AG09309 (cell line): Measurements from ENCODE around the gene KCNAB3.
A peak's percentile ranks its signal among the peaks of the same experiment; 100 is the strongest.

ENCODE experiments used
- DNase-seq: peaks from one replicate; pipeline ENCODE4 v3.0.0-alpha.2; 2010; ENCODE audit warnings: low read depth
- H3K4me3 ChIP-seq: 2 replicates; pipeline ENCODE4 v1.5.1; 2011; ENCODE audit warnings: mild to moderate bottlenecking, low read depth, low read length, moderate library complexity; ENCODE audit not compliant: control insufficient read depth
- TF ChIP-seq, protein P1 (sequence below): IDR thresholded peaks from 2 replicates; pipeline ENCODE4 v1.5.1; 2011; ENCODE audit warnings: mild to moderate bottlenecking, low read depth, low read length, inconsistent platforms; ENCODE audit not compliant: insufficient read depth, control insufficient read depth; ENCODE audit errors: missing control alignments

Gene KCNAB3

DNA sequence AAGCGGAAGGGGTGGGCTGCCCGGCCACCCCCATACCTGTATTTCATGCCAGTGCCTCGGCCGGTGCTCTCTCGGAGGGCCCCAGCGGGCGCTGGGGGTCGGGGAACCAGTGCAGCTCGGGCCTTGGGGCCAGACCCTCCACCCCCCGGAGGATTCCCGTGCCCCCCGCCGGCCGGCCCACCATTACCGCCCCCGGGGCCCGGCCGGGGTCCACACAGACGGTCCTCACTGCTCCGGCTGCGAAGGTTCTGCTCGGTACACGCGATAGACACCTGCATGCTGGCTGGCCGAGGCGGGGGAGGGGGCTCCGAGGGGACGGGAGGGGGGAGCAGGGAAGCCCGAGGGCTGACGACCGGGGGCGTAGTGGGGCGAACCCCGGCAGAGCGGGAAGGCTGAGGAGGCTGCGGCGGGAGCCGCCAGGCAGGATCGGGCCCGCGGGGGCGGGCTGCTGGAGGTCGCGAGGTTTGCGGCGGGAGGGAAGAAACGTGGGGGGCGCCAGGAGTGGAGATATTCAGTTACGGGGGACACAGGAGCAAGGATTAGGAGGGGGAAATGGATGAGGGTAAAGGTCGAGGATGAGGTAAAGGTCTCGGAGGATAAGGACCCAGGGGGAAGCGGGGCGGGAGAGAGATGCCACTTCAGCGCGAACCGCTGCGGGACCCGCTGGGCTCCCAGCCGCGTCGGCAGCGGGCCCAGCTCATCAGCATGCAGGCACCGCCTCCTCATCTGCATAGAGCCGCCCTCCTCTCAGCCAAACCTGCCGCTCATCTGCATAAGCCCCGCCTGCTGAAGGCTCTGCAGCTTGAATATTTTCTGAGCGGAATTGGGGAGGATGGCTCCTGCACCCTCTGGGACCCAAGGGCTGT is at the start of gene KCNAB3:
TSS of gene KCNAB3 (minus strand) at position 699 of the 866 bp plus-strand sequence. CDS start at position 278, 421 bp downstream.
- DNase-seq = no peak
- TF ChIP-seq, protein P1, sequence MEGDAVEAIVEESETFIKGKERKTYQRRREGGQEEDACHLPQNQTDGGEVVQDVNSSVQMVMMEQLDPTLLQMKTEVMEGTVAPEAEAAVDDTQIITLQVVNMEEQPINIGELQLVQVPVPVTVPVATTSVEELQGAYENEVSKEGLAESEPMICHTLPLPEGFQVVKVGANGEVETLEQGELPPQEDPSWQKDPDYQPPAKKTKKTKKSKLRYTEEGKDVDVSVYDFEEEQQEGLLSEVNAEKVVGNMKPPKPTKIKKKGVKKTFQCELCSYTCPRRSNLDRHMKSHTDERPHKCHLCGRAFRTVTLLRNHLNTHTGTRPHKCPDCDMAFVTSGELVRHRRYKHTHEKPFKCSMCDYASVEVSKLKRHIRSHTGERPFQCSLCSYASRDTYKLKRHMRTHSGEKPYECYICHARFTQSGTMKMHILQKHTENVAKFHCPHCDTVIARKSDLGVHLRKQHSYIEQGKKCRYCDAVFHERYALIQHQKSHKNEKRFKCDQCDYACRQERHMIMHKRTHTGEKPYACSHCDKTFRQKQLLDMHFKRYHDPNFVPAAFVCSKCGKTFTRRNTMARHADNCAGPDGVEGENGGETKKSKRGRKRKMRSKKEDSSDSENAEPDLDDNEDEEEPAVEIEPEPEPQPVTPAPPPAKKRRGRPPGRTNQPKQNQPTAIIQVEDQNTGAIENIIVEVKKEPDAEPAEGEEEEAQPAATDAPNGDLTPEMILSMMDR = no peak
- peak within 1 kb of the TSS; percentile 43 for H3K4me3 ChIP-seq

DNA sequence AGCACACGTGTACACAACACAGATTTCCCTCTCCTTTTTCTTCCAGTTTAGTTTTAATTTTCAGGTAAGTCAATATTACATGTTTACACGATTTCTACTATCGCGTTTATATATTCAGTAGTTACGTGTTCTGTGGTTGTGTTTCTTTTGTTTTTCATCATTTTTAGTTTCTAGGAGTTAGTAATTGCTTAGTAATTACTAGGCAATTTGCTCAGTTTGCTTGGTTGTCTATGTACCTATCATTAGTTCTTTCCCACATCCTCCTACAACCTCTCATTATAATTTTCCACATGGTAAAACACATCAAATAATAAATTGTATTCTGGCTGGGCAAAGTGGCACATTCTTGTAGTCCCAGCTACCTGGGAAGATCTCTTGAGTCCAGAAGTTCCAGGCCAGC is 48.1 kb upstream of the KCNAB3 start:
- TF ChIP-seq, protein P1 = no peak
- no peak for DNase-seq
- H3K4me3 ChIP-seq = no peak overlapping the region

DNA sequence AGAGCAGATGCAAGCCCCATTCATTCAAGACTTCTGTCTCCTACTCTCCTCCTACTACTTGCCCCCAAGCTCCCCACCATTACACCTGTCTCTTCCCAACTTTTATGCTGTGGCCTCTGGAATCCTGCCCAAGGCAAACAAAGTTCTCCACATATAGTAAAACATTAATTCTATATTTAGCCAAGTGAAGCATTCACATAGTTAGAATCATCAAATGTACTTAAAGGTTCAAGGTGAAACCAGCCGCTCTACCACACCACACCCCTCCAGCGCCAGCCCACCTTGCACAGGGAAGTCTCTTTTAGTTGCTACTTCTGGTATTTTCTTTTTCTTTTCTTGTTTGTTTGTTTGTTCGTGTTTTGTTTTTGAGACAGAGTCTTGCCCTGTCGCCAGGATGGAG is 47.4 kb upstream of the KCNAB3 start:
- DNase-seq = no peak
- TF ChIP-seq, protein P1 = no peak
- H3K4me3 ChIP-seq = no peak overlapping the region

DNA sequence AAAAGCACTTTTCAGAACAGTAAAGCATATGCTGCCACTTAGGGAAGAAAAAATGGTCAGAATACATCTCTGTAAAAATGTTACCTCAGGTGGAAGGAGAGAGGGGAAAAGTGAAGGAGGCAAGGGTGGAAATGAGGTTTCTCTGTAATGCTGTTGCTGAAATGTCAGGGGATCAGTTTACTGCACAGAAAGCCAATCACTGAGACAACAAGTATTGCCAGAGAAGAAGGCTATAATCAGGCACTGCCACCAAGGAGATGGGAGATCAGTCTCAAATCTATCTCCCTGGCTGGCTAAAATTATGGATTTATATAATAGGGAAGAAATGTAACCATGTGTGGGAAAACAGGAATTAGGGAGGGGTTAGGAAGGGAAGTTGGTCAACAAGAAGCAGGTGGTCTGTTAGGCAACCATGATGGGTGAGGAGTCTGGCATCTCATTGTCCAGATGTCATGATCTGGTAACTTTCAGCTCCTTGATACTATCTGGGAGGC is 45.0 kb upstream of the KCNAB3 start:
- TF ChIP-seq, protein P1 = no peak
- no peak for DNase-seq
- H3K4me3 ChIP-seq = no peak overlapping the region

DNA sequence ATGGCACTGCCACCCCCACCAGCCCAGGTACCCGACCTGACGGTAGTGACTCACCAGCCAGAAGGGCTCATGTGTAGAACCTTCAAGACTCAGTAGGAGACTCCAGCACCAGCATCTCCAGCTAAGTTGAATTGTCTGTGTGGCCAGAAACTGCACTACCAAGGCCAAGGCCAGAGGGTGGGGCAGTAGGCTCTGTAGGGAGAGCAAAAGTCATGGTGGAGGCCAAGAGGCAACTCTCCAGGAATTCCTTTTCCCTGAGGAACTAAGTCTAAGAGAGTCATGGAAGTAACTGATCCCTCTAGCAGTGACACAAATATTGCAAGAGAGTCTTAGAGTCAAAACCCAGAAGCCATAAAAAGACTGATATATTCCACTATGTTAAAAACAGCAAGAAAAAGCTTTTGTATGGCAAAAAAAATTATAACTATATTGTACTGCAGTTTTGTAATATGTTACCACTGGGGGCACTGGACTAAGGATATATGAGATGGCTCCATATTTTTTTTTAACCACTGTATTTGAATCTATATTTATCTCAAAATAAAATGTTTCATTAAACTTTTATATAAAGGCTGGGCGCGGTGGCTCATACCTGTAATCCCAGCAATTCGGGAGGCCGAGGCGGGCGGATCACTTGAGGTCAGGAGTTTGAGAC is 42.6 kb upstream of the KCNAB3 start:
- DNase-seq = no peak
- H3K4me3 ChIP-seq = no peak overlapping the region
- TF ChIP-seq, protein P1 = peak; percentile 28

DNA sequence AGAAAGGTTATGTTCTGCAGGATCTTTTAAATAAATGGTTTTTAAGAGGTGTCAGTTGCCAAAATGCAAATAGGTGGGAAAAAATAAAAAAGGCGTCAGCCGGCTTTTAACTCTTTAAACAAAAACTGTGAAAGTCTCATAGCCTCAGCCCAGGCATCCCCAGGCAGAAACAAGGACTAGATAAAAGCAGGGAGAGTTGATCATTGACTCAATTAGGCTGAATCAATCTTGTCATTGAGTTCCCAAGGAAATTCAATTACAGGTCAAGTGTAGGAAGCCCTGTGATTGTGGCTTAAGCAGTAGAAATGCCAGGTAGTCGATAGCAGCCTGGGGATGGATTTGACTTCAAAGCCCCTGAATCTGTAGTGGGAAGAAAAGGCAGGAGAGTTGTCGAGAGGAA is 42.0 kb upstream of the KCNAB3 start:
- TF ChIP-seq, protein P1 = no peak
- H3K4me3 ChIP-seq = no peak overlapping the region
- DNase-seq = no peak
